Liver (tissue), 9 donors: ENCODE results near the gene AP1M2. TPM values are rescaled to one million over a fixed set of nuclear protein-coding genes. Genes with fewer than 3 reads are reported as not detected.

Experiments used
- DNase-seq: peaks from one replicate; pipeline ENCODE4 v3.0.0-alpha.2; 2017; ENCODE audit warnings: low spot score
- H3K27ac ChIP-seq, 2 donors: one replicate each; pipeline ENCODE4 v1.7.0; 2013; ENCODE audit warnings: inconsistent platforms in 2 of 2, low read length in 2 of 2, control low read depth in 1 of 2, low read depth in 1 of 2, mild to moderate bottlenecking in 1 of 2
- H3K27me3 ChIP-seq, 4 donors: one replicate each; pipeline versions ENCODE4 v1.6.1 to v1.7.0; 2013; ENCODE audit warnings: low read length in 3 of 4, inconsistent platforms in 1 of 4, mild to moderate bottlenecking in 1 of 4, moderate library complexity in 1 of 4; ENCODE audit not compliant: control insufficient read depth in 4 of 4, insufficient read depth in 4 of 4
- H3K36me3 ChIP-seq, 4 donors: one replicate each; pipeline versions ENCODE4 v1.6.1 to v1.7.0; 2013; ENCODE audit warnings: low read length in 3 of 4, mild to moderate bottlenecking in 3 of 4, low read depth in 1 of 4, moderate library complexity in 1 of 4; ENCODE audit not compliant: control insufficient read depth in 4 of 4, insufficient read depth in 3 of 4
- H3K4me1 ChIP-seq, 4 donors: one replicate each; pipeline versions ENCODE4 v1.6.1 to v1.7.0; 2013; ENCODE audit warnings: low read length in 3 of 4, mild to moderate bottlenecking in 3 of 4, moderate library complexity in 1 of 4; ENCODE audit not compliant: control insufficient read depth in 4 of 4, insufficient read depth in 4 of 4
- H3K4me3 ChIP-seq, 3 donors: one replicate each; pipeline versions ENCODE4 v1.6.1 to v1.7.0; 2013; ENCODE audit warnings: low read length in 3 of 3, control low read depth in 1 of 3, low read depth in 1 of 3, mild to moderate bottlenecking in 1 of 3
- H3K9ac ChIP-seq, 2 donors: one replicate each; pipeline ENCODE4 v1.7.0; 2013; ENCODE audit warnings: low read length in 2 of 2, mild to moderate bottlenecking in 2 of 2, moderate library complexity in 2 of 2, control low read depth in 1 of 2, low read depth in 1 of 2
- H3K9me3 ChIP-seq, 4 donors: one replicate each; pipeline versions ENCODE4 v1.6.1 to v1.7.0; 2013; ENCODE audit warnings: low read length in 3 of 4; ENCODE audit not compliant: control insufficient read depth in 4 of 4
- ATF3 ChIP-seq: IDR thresholded peaks from 2 replicates; pipeline ENCODE4 v1.6.1; 2016; ENCODE audit warnings: antibody characterized with exemption
- CTCF ChIP-seq: fragments of 150-350 bp; IDR thresholded peaks from 2 replicates; pipeline ENCODE4 v1.5.1; 2017; ENCODE audit warnings: improper control_type of control experiment, low read depth, low read length; ENCODE audit not compliant: missing input control
- EGR1 ChIP-seq, 2 donors: IDR thresholded peaks; 2 replicates each; pipeline ENCODE4 v1.6.1; 2016 to 2018; ENCODE audit warnings: antibody characterized with exemption in 2 of 2, low read depth in 2 of 2
- FOXA1 ChIP-seq: IDR thresholded peaks from 2 replicates; pipeline ENCODE4 v1.6.1; 2016; ENCODE audit warnings: antibody characterized with exemption
- FOXA2 ChIP-seq: IDR thresholded peaks from 2 replicates; pipeline ENCODE4 v1.6.1; 2016; ENCODE audit warnings: antibody characterized with exemption
- GABPA ChIP-seq, 2 donors: IDR thresholded peaks in 1 of 2; conservative IDR thresholded peaks in 1 of 2; 2 replicates each; pipeline ENCODE4 v1.6.1; 2016; ENCODE audit warnings: antibody characterized with exemption in 2 of 2, mild to moderate bottlenecking in 1 of 2, moderate library complexity in 1 of 2
- HNF4A ChIP-seq, 2 donors: conservative IDR thresholded peaks; 2 replicates each; pipeline ENCODE4 v1.6.1; 2016; ENCODE audit warnings: antibody characterized with exemption in 2 of 2, mild to moderate bottlenecking in 2 of 2
- HNF4G ChIP-seq: IDR thresholded peaks from 2 replicates; pipeline ENCODE4 v1.6.1; 2016; ENCODE audit warnings: antibody characterized with exemption
- JUND ChIP-seq, 2 donors: IDR thresholded peaks; 2 replicates each; pipeline ENCODE4 v1.6.1; 2016; ENCODE audit warnings: antibody characterized with exemption in 2 of 2
- MAX ChIP-seq: IDR thresholded peaks from 2 replicates; pipeline ENCODE4 v1.6.1; 2016; ENCODE audit warnings: antibody characterized with exemption
- NR2F2 ChIP-seq: IDR thresholded peaks from 2 replicates; pipeline ENCODE4 v1.6.1; 2016; ENCODE audit warnings: antibody characterized with exemption
- RAD21 ChIP-seq, 2 donors: IDR thresholded peaks; 2 replicates each; pipeline ENCODE4 v1.6.1; 2016; ENCODE audit warnings: antibody characterized with exemption in 2 of 2, mild to moderate bottlenecking in 2 of 2
- RXRA ChIP-seq, 2 donors: IDR thresholded peaks; 2 replicates each; pipeline ENCODE4 v1.6.1; 2017 to 2018; ENCODE audit warnings: antibody characterized with exemption in 2 of 2, mild to moderate bottlenecking in 1 of 2
- SP1 ChIP-seq: IDR thresholded peaks from 2 replicates; pipeline ENCODE4 v1.6.1; 2018; ENCODE audit warnings: antibody characterized with exemption, mild to moderate bottlenecking
- TAF1 ChIP-seq: conservative IDR thresholded peaks from 2 replicates; pipeline ENCODE4 v1.6.1; 2016; ENCODE audit warnings: antibody characterized with exemption, mild to moderate bottlenecking
- YY1 ChIP-seq: IDR thresholded peaks from 2 replicates; pipeline ENCODE4 v1.6.1; 2016; ENCODE audit warnings: antibody characterized with exemption, mild to moderate bottlenecking
- WGBS: extraction: QIAGEN DNeasy Blood & Tissue Kit; methylation state at CpG from one replicate; pipeline ENCODE4 v1.1.7; 2013; 5-methylcytosine and 5-hydroxymethylcytosine counted together
- polyA plus RNA-seq, 2 donors: library from polyadenylated mRNA; stranded (reverse) in 1 of 2; unstranded in 1 of 2; fragments of 200-250 nt in 1 of 2; fragments of >200 nt in 1 of 2; fragmentation: Nextera tagmentation in 1 of 2; extraction: Ambion mirVana in 1 of 2; gene quantifications; one replicate each; pipeline versions ENCODE4 v1.2.1 to v1.2.3, GENCODE V29; 2013 to 2015
- total RNA-seq, 2 donors: library from RNA; depleted of rRNA; stranded (reverse); fragments of >200 nt; gene quantifications; one replicate each; pipeline ENCODE4 v1.2.3, GENCODE V29; 2014
- TF ChIP-seq, protein P1 (sequence below): IDR thresholded peaks from 2 replicates; pipeline ENCODE4 v1.6.1; 2016; ENCODE audit warnings: antibody characterized with exemption, mild to moderate bottlenecking
- donor health status: healthy.
- donor health status: healthy.
- donor health status: healthy.
- donor health status: healthy.
- donor health status: healthy.

Gene AP1M2
- total and polyA plus RNA-seq, 4 donors = 0.42 to 1.3 (median 0.70) TPM

DNA sequence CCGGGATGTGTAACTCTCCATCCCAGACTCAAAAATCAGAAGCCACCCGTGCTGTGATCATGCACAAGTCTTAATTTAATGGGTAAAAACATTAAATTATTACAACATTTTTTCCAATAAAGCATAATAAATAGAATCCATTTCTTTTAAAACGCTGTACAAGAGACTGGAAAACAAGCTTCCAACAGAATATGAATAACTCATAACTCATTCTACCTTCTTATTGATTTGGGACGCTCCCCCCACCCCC is 20.8 kb downstream of the AP1M2 start:
- H3K27ac ChIP-seq = peak overlapping the region; percentile 46 to 80
- H3K27me3 ChIP-seq = no peaks in the 10 kb centered on the region
- H3K36me3 ChIP-seq = peaks cover 0 to 5% (median 0%) of the 10 kb centered on the region in 4 donors
- WGBS = 16% methylated on average over 4 of the region's 4 CpGs
- peak overlapping the region in 1 of 2 donors; percentile 48 for H3K9ac ChIP-seq
- peaks cover 11 to 41% (median 23%) of the 10 kb centered on the region in 4 donors for H3K4me1 ChIP-seq
- no peak for TF ChIP-seq MAX
- no peak for TF ChIP-seq HNF4A (conservative IDR thresholded peaks at IDR 0.05)
- TF ChIP-seq NR2F2 = no peak
- no peak for TF ChIP-seq TAF1
- TF ChIP-seq CTCF = no peak
- no peak for TF ChIP-seq GABPA (IDR thresholded peaks at IDR 0.05 in 1 of 2, conservative IDR thresholded peaks at IDR 0.05 in 1 of 2)
- TF ChIP-seq YY1 = no peak
- no peak for TF ChIP-seq FOXA1
- TF ChIP-seq RAD21 (IDR thresholded peaks at IDR 0.05) = no peak
- TF ChIP-seq ATF3 = no peak
- no peak for TF ChIP-seq HNF4G
- no peak for TF ChIP-seq EGR1 (IDR thresholded peaks at IDR 0.05; ENCODE audit: low read depth in 2 of 2)
- TF ChIP-seq JUND (IDR thresholded peaks at IDR 0.05) = no peak
- TF ChIP-seq, protein P1, sequence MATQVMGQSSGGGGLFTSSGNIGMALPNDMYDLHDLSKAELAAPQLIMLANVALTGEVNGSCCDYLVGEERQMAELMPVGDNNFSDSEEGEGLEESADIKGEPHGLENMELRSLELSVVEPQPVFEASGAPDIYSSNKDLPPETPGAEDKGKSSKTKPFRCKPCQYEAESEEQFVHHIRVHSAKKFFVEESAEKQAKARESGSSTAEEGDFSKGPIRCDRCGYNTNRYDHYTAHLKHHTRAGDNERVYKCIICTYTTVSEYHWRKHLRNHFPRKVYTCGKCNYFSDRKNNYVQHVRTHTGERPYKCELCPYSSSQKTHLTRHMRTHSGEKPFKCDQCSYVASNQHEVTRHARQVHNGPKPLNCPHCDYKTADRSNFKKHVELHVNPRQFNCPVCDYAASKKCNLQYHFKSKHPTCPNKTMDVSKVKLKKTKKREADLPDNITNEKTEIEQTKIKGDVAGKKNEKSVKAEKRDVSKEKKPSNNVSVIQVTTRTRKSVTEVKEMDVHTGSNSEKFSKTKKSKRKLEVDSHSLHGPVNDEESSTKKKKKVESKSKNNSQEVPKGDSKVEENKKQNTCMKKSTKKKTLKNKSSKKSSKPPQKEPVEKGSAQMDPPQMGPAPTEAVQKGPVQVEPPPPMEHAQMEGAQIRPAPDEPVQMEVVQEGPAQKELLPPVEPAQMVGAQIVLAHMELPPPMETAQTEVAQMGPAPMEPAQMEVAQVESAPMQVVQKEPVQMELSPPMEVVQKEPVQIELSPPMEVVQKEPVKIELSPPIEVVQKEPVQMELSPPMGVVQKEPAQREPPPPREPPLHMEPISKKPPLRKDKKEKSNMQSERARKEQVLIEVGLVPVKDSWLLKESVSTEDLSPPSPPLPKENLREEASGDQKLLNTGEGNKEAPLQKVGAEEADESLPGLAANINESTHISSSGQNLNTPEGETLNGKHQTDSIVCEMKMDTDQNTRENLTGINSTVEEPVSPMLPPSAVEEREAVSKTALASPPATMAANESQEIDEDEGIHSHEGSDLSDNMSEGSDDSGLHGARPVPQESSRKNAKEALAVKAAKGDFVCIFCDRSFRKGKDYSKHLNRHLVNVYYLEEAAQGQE = no peak
- H3K4me3 ChIP-seq = peak overlapping the region; percentile 20 to 58 (median 53)
- no peaks in the 10 kb centered on the region for H3K9me3 ChIP-seq
- no peak for DNase-seq

DNA sequence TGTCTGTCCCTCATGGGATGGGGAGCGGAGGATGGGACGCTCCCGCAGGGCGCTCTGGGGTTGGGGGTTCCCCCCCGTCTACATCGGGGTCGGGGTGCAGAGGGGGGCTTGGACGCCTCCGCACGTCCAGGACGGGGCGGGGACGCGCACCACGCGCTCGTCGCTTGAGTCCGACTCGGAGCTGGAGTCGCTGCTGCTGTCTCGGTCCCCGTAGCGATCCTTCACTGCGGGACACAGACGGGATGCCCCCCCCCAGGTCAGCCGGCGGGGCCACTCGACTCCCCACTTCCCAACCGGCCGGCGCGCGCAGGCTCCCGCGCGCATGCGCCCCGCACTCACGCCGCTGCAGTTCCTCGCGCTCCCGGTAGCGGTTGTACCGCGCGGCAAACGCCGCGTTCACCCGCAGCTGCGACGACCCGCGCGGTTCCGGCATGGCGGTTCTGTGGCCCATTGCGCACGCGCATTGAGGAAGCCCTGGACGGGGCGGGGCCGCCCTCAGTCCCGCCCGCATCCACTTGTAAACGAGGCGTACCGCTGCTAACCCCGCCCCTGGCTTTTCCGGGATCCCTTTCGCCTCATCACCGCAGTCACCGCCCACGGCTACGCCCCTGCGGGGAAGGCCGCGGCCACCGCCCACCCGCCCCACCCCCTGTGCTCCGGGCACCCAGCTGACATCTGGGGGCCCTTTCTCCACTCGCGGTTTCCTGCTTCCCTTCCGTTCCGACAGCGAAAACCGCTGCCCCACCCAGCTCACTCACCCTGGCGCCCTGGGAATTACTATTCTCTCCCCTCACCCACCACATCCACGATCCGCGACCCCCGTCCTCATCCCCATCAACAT is 21.3 kb downstream of the AP1M2 start, which contains the start of gene KRI1:
Gene KRI1 (minus strand): TSS at position 444 of the 841 bp plus-strand sequence. CDS start 11 bp downstream, at position 433.
- Histone ChIP-seq H3K27ac (peak within 1 kb of the TSS; percentile 80 to 89), H3K4me1 (peaks cover 11 to 41% (median 23%) of the 10 kb centered on the region in 4 donors), H3K27me3 (no peaks in the 10 kb centered on the region), H3K36me3 (peaks cover 0 to 8% (median under 1%) of the 10 kb centered on the region in 4 donors), H3K4me3 (peak within 1 kb of the TSS; percentile 41 to 88 (median 76)), H3K9me3 (no peaks in the 10 kb centered on the region), H3K9ac (peak within 1 kb of the TSS; percentile 52 to 57)
- DNase-seq = peak; percentile 99
- WGBS = under 1% methylated on average over 94 of the region's 94 CpGs
- peak; percentile 18 to 22 for TF ChIP-seq RXRA (IDR thresholded peaks at IDR 0.05)
- TF ChIP-seq CTCF = peak; percentile 41
- peak; percentile 89 for TF ChIP-seq YY1
- no peak for TF ChIP-seq NR2F2
- TF ChIP-seq, protein P1 = no peak
- peak; percentile 56 to 65 for TF ChIP-seq EGR1 (IDR thresholded peaks at IDR 0.05; ENCODE audit: low read depth in 2 of 2)
- TF ChIP-seq RAD21 (IDR thresholded peaks at IDR 0.05) = no peak
- no peak for TF ChIP-seq FOXA1
- TF ChIP-seq GABPA (IDR thresholded peaks at IDR 0.05 in 1 of 2, conservative IDR thresholded peaks at IDR 0.05 in 1 of 2) = peak in 1 of 2 donors; percentile 63
- no peak for TF ChIP-seq JUND (IDR thresholded peaks at IDR 0.05)
- no peak for TF ChIP-seq HNF4G
- TF ChIP-seq SP1 = peak; percentile 84
- no peak for TF ChIP-seq FOXA2
- TF ChIP-seq ATF3 = no peak
- TF ChIP-seq MAX = no peak
